Psoas muscle (tissue), 8 donors: ENCODE results near the gene WSCD2. TPM values are rescaled to one million over a fixed set of nuclear protein-coding genes. Genes with fewer than 3 reads are reported as not detected.

Experiments used
- ATAC-seq, 4 donors: fragments of 200-7000 bp; cut with Tn5 transposase; one replicate each; pipeline ENCODE4 v1.9.1; 2020; ENCODE audit warnings: moderate library complexity in 3 of 4, mild to moderate bottlenecking in 2 of 4
- DNase-seq, 2 donors: peaks; one replicate each; pipeline ENCODE4 v3.0.0-alpha.2; 2020
- H3K27ac ChIP-seq: fragments of 200-600 bp; one replicate; pipeline ENCODE4 v1.8.0; 2022
- H3K27me3 ChIP-seq, 3 donors: fragments of 200-600 bp in 1 of 3; one replicate each; pipeline versions ENCODE4 v1.6.1 to v1.8.0; 2013 to 2022; ENCODE audit warnings: low read length in 2 of 3, mild to moderate bottlenecking in 2 of 3, moderate library complexity in 1 of 3; ENCODE audit not compliant: insufficient read depth in 3 of 3
- H3K36me3 ChIP-seq, 2 donors: fragments of 200-600 bp in 1 of 2; one replicate each; pipeline versions ENCODE4 v1.6.1 to v1.8.0; 2013 to 2022; ENCODE audit warnings: low read depth in 1 of 2, mild to moderate bottlenecking in 1 of 2, moderate library complexity in 1 of 2; ENCODE audit not compliant: insufficient read depth in 1 of 2
- H3K4me1 ChIP-seq: fragments of 200-600 bp; one replicate; pipeline ENCODE4 v1.8.0; 2022
- H3K4me3 ChIP-seq: fragments of 200-600 bp; one replicate; pipeline ENCODE4 v1.8.0; 2022; ENCODE audit warnings: mild to moderate bottlenecking
- H3K9me3 ChIP-seq: fragments of 200-600 bp; one replicate; pipeline ENCODE4 v1.8.0; 2022
- WGBS, 3 donors: extraction: QIAGEN DNeasy Blood & Tissue Kit; methylation state at CpG; one replicate each; pipeline versions ENCODE4 v1.1.6 to v1.1.7; 2013; 5-methylcytosine and 5-hydroxymethylcytosine counted together
- intact Hi-C, 2 donors: fragments of 100-400 bp; cut with DNase I; formaldehyde crosslinking; loops; one replicate each; pipeline versions ENCODE4 v1.11.0 to v1.14.2; 2022
- polyA plus RNA-seq, 3 donors: library from polyadenylated mRNA; stranded (reverse); fragments of 200-250 nt; gene quantifications; one replicate each; pipeline ENCODE4 v1.2.3, GENCODE V29; 2013
- total RNA-seq, 4 donors: library from RNA; stranded (reverse); fragmentation: NEBNext Ultra II Directional in 2 of 4; extraction: Animal tissue kit (Norgen Biotek cat#: 25700) in 2 of 4; gene quantifications; one replicate each; pipeline versions ENCODE4 v1.2.1 to v1.2.4, GENCODE V29; 2021 to 2023
- TF ChIP-seq, protein P1 (sequence below): fragments of 200-600 bp; IDR thresholded peaks from one replicate; pipeline ENCODE4 v1.8.0; 2022; ENCODE audit warnings: antibody characterized with exemption
- donor health status: healthy with polysubstance abuse.
- donor health status: DM: no; HTN: no; CAD: no; lungs with moderate emphysema.
- donor health status: Bipolar disorder and iron deficiency.
- donor health status: healthy.
- donor health status: DM: yes; HTN: yes; CAD: no.
- donor health status: DM: no; HTN: no; CAD: no.
- donor health status: DM: no; HTN: no; CAD: no.
- donor health status: DM: yes; HTN: yes; CAD: no.

Gene WSCD2
- total and polyA plus RNA-seq, 7 donors: 0.01 to 0.21 TPM; not detected in 5

- Histone ChIP-seq H3K4me3 (no peak overlapping the region), H3K27me3 (no peaks in the 10 kb centered on the region), H3K27ac (no peak overlapping the region), H3K9me3 (no peaks in the 10 kb centered on the region), H3K36me3 (no peaks in the 10 kb centered on the region), H3K4me1 (no peaks in the 10 kb centered on the region)
- TF ChIP-seq, protein P1, sequence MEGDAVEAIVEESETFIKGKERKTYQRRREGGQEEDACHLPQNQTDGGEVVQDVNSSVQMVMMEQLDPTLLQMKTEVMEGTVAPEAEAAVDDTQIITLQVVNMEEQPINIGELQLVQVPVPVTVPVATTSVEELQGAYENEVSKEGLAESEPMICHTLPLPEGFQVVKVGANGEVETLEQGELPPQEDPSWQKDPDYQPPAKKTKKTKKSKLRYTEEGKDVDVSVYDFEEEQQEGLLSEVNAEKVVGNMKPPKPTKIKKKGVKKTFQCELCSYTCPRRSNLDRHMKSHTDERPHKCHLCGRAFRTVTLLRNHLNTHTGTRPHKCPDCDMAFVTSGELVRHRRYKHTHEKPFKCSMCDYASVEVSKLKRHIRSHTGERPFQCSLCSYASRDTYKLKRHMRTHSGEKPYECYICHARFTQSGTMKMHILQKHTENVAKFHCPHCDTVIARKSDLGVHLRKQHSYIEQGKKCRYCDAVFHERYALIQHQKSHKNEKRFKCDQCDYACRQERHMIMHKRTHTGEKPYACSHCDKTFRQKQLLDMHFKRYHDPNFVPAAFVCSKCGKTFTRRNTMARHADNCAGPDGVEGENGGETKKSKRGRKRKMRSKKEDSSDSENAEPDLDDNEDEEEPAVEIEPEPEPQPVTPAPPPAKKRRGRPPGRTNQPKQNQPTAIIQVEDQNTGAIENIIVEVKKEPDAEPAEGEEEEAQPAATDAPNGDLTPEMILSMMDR: no peak
- intact Hi-C loops: no loop called here
- WGBS, 3 donors: 82 to 85% (median 84%) methylated on average over 22 of the region's 22 CpGs
- no peak for ATAC-seq
- DNase-seq: no peak
These were observed 80.9 kb downstream of the WSCD2 start for GRCh38 chr12:108210001-108210400.

GRCh38 chr12:108211157-108211556 is 82.1 kb downstream of the WSCD2 start:
- TF ChIP-seq, protein P1: no peak
- Histone ChIP-seq H3K27me3 (no peaks in the 10 kb centered on the region), H3K36me3 (no peaks in the 10 kb centered on the region), H3K27ac (no peak overlapping the region), H3K9me3 (no peaks in the 10 kb centered on the region), H3K4me3 (no peak overlapping the region), H3K4me1 (no peaks in the 10 kb centered on the region)
- WGBS, 3 donors: 11 to 22% (median 20%) methylated on average over 2 of the region's 2 CpGs
- intact Hi-C loops: no loop called here
- DNase-seq (no peak), ATAC-seq (no peak)

DNA sequence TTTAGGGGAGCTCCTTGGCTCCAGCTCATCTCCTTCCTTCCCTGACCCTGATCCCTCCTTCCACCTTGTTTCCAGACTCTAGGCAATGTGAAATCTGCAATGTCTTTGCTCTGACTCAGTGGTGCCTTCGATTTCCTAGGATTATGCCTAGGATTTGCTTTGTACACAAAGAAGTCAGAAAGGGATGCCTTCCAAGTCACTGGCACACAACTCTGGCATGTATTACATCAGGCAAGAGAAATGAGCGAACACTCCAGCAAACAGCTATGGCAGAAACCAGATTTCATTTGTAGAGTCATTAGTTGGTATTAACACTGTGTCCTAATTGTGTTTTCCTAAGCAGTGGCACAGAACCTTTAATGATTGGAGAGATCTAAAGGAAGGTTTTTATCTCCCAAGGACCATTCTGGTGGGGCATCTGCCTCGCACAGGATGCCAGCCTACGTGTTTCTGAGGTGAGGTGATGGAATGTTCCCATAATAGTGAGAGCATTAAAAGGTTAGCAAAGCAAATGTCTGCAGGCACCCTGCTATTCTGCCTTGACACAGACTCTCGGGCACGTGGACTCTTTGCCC is 84.9 kb downstream of the WSCD2 start:
- intact Hi-C loops: no loop called here
- Histone ChIP-seq H3K27me3 (no peaks in the 10 kb centered on the region), H3K4me3 (no peak overlapping the region), H3K36me3 (no peaks in the 10 kb centered on the region), H3K9me3 (no peaks in the 10 kb centered on the region), H3K4me1 (no peaks in the 10 kb centered on the region), H3K27ac (no peak overlapping the region)
- ATAC-seq (no peak), DNase-seq (no peak)
- WGBS, 3 donors: 63 to 69% (median 66%) methylated on average over 6 of the region's 6 CpGs
- TF ChIP-seq, protein P1: no peak

DNA sequence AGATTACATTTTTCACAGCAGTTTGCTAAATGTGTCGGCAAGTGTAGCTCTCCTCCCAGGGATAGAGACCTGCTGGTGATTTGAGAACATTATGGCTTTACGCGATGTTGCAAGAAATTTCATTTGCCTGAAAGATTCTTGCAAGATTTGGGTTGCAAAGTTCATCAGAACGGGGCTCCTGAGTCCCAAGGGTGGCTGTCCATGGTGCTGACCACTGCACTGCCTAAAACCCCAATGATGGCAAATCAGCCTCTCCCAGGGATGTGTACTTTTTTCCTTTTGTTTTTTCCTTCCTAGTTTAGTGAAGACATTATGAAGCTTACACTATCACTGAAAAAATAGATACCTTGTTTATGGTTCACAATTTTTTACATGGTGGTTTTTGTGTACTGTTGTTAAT is 85.4 kb downstream of the WSCD2 start:
- Histone ChIP-seq H3K27me3 (no peaks in the 10 kb centered on the region), H3K9me3 (no peaks in the 10 kb centered on the region), H3K4me1 (no peaks in the 10 kb centered on the region), H3K36me3 (no peaks in the 10 kb centered on the region), H3K27ac (no peak overlapping the region), H3K4me3 (no peak overlapping the region)
- 32 to 43% (median 34%) methylated on average over 4 of the region's 4 CpGs for WGBS, 3 donors
- DNase-seq (no peak), ATAC-seq (no peak)
- TF ChIP-seq, protein P1: no peak
- intact Hi-C loops: no loop called here

- Histone ChIP-seq H3K27ac (no peak overlapping the region), H3K4me1 (no peaks in the 10 kb centered on the region), H3K4me3 (no peak overlapping the region), H3K27me3 (no peaks in the 10 kb centered on the region), H3K9me3 (no peaks in the 10 kb centered on the region), H3K36me3 (no peaks in the 10 kb centered on the region)
- TF ChIP-seq, protein P1: no peak
- 63 to 90% (median 75%) methylated on average over 3 of the region's 3 CpGs for WGBS, 3 donors
- DNase-seq (no peak), ATAC-seq (no peak)
- intact Hi-C loops: no loop called here
These were observed 86.4 kb downstream of the WSCD2 start for GRCh38 chr12:108215458-108215857.
